Tongue (tissue), 2 donors: ENCODE results near the gene HOXB6. TPM values are rescaled to one million over a fixed set of nuclear protein-coding genes. Genes with fewer than 3 reads are reported as not detected.

Experiments used
- DNase-seq: peaks from one replicate; pipeline ENCODE4 v3.0.0-alpha.2; 2015
- total RNA-seq: library from RNA; depleted of rRNA; stranded (reverse); fragments of >200 nt; gene quantifications from one replicate; pipeline ENCODE4 v1.2.3, GENCODE V29; 2014

HOXB6 gene
- total RNA-seq, 1 donor from 2014 or later, result not detected

GRCh38 chr17:48565925-48566710 is 38.7 kb downstream of the HOXB6 start:
- DNase-seq, result no peak

- no peak for DNase-seq
Measured at GRCh38 chr17:48565022-48565554, 39.7 kb downstream of the HOXB6 start.

GRCh38 chr17:48564188-48565021 is 40.4 kb downstream of the HOXB6 start:
- no peak for DNase-seq

GRCh38 chr17:48563867-48564187 is 41.0 kb downstream of the HOXB6 start:
- no peak for DNase-seq

GRCh38 chr17:48563385-48563838 is 41.4 kb downstream of the HOXB6 start:
- DNase-seq, result no peak

GRCh38 chr17:48562934-48563333 is 41.9 kb downstream of the HOXB6 start:
- no peak for DNase-seq

GRCh38 chr17:48561884-48562810 is 42.6 kb downstream of the HOXB6 start:
- no peak for DNase-seq

GRCh38 chr17:48559840-48560817 is 44.7 kb downstream of the HOXB6 start:
- no peak for DNase-seq

GRCh38 chr17:48559122-48559839 is 45.5 kb downstream of the HOXB6 start:
- DNase-seq, result no peak

- no peak for DNase-seq
Measured at GRCh38 chr17:48558831-48559121, 46.0 kb downstream of the HOXB6 start.

- peak; percentile 1 for DNase-seq
Measured at GRCh38 chr17:48558057-48558830, 46.5 kb downstream of the HOXB6 start.

- peak; percentile 0 for DNase-seq
Measured at GRCh38 chr17:48556576-48557401, 48.0 kb downstream of the HOXB6 start.

- peak; percentile 3 for DNase-seq
Measured at GRCh38 chr17:48556229-48556575, 48.6 kb downstream of the HOXB6 start.

- DNase-seq, result peak; percentile 72
Measured at GRCh38 chr17:48555258-48556228, 49.2 kb downstream of the HOXB6 start.

GRCh38 chr17:48554412-48555257 is 50.2 kb downstream of the HOXB6 start:
- peak; percentile 36 for DNase-seq

- DNase-seq, result peak; percentile 3
Measured at GRCh38 chr17:48553826-48554225, 51.0 kb downstream of the HOXB6 start.

- peak; percentile 5 for DNase-seq
Measured at GRCh38 chr17:48553190-48553547, 51.6 kb downstream of the HOXB6 start.
